HepG2 (cell line): ENCODE data around the gene RASL10B. TPM values are rescaled to one million over a fixed set of nuclear protein-coding genes. Genes with fewer than 3 reads are reported as not detected.

ENCODE experiments used
- E2F5 ChIP-seq: sonication (generic); formaldehyde crosslinking; conservative IDR thresholded peaks from 2 replicates; pipeline ENCODE4 v1.4.0; 2020; ENCODE audit warnings: missing genetic modification reagents
- JARID2 ChIP-seq: sonication (generic); formaldehyde crosslinking; IDR thresholded peaks from 2 replicates; pipeline ENCODE4 v1.8.1; 2023; ENCODE audit warnings: missing genetic modification reagents, inconsistent platforms; ENCODE audit not compliant: insufficient replicate concordance
- KLF6 ChIP-seq: IDR thresholded peaks from 2 replicates; pipeline ENCODE4 v1.8.0; 2016; ENCODE audit warnings: missing biosample characterization, missing genetic modification reagents
- NCOR1 ChIP-seq: fragments of 200-600 bp; sonication (generic); IDR thresholded peaks from 2 replicates; pipeline ENCODE4 v1.7.0; 2017; ENCODE audit warnings: antibody characterized with exemption, low read length, borderline replicate concordance
- NFKBIZ ChIP-seq: IDR thresholded peaks from 2 replicates; pipeline ENCODE4 v1.6.1; 2018; ENCODE audit warnings: missing genetic modification reagents, missing compliant biosample characterization
- NONO ChIP-seq, 2 experiments: fragments of 450-650 bp in 1 of 2; sonication (generic) in 1 of 2; formaldehyde crosslinking in 1 of 2; IDR thresholded peaks in 1 of 2; conservative IDR thresholded peaks in 1 of 2; 2 replicates each; pipeline versions ENCODE4 v1.6.1 to v1.8.0; 2017 to 2022; ENCODE audit warnings: mild to moderate bottlenecking in 1 of 2, missing genetic modification reagents in 1 of 2, moderate library complexity in 1 of 2
- NR3C1 ChIP-seq: sonication (generic); formaldehyde crosslinking; IDR thresholded peaks from 2 replicates; pipeline ENCODE4 v1.4.0; 2020; ENCODE audit warnings: missing genetic modification reagents
- PHF8 ChIP-seq: sonication (generic); formaldehyde crosslinking; IDR thresholded peaks from 2 replicates; pipeline ENCODE4 v1.5.0; 2020; ENCODE audit warnings: missing genetic modification reagents
- SMARCC2 ChIP-seq: fragments of 450-650 bp; IDR thresholded peaks from 2 replicates; pipeline ENCODE4 v1.6.1; 2017; ENCODE audit warnings: antibody characterized with exemption, mild to moderate bottlenecking
- TEAD3 ChIP-seq: optimal IDR thresholded peaks from 2 replicates; pipeline ENCODE3; 2016; ENCODE audit warnings: borderline replicate concordance
- YEATS4 ChIP-seq: sonication (generic); formaldehyde crosslinking; IDR thresholded peaks from 2 replicates; pipeline ENCODE4 v1.4.0; 2020; ENCODE audit warnings: missing genetic modification reagents, borderline replicate concordance
- ZBTB39 ChIP-seq: sonication (generic); formaldehyde crosslinking; IDR thresholded peaks from 2 replicates; pipeline ENCODE4 v1.5.0; 2020; ENCODE audit warnings: missing genetic modification reagents
- ZFP91 ChIP-seq: sonication (generic); formaldehyde crosslinking; IDR thresholded peaks from 2 replicates; pipeline ENCODE4 v1.9.0; 2022; ENCODE audit warnings: missing genetic modification reagents, mild to moderate bottlenecking, borderline replicate concordance
- ZNF296 ChIP-seq: sonication (generic); formaldehyde crosslinking; conservative IDR thresholded peaks from 2 replicates; pipeline ENCODE4 v1.5.0; 2020; ENCODE audit warnings: mild to moderate bottlenecking, missing genetic modification reagents
- ZNF350 ChIP-seq: sonication (generic); formaldehyde crosslinking; IDR thresholded peaks from 2 replicates; pipeline ENCODE4 v1.4.0; 2020; ENCODE audit warnings: mild to moderate bottlenecking, low read depth, missing genetic modification reagents, borderline replicate concordance
- ZNF782 ChIP-seq: sonication (generic); formaldehyde crosslinking; IDR thresholded peaks from 2 replicates; pipeline ENCODE4 v1.4.0; 2020; ENCODE audit warnings: missing genetic modification reagents, mild to moderate bottlenecking, borderline replicate concordance
- polyA plus RNA-seq, 8 experiments: library from polyadenylated mRNA; depleted of rRNA in 3 of 8; stranded (reverse) in 7 of 8; unstranded in 1 of 8; fragments of >200 nt; fragmentation: Illumina TruSeq in 4 of 8; extraction: Trizol in 4 of 8; gene quantifications; 2 replicates each; pipeline versions ENCODE4 v1.2.1 to v1.2.3, GENCODE V29; 2011 to 2016; ENCODE audit warnings: low read depth in 4 of 8, missing spikeins in 1 of 8, mixed read lengths in 1 of 8; ENCODE audit not compliant: insufficient read depth in 1 of 8
- total RNA-seq, 5 experiments: library from RNA; depleted of rRNA; stranded (reverse); fragments of >200 nt; fragmentation: Illumina TruSeq; extraction: Trizol; gene quantifications; 2 replicates each; pipeline ENCODE4 v1.2.3, GENCODE V29; 2016; ENCODE audit warnings: low read depth in 1 of 5
- TF ChIP-seq, protein P1 (sequence below): sonication (generic); formaldehyde crosslinking; IDR thresholded peaks from 2 replicates; pipeline ENCODE4 v1.5.0; 2020; ENCODE audit warnings: missing genetic modification reagents, mild to moderate bottlenecking, borderline replicate concordance
- TF ChIP-seq, protein P2 (sequence below): sonication (generic); formaldehyde crosslinking; IDR thresholded peaks from 2 replicates; pipeline ENCODE4 v1.8.0; 2022; ENCODE audit warnings: missing genetic modification reagents, mild to moderate bottlenecking, inconsistent platforms, borderline replicate concordance
- TF ChIP-seq, protein P3 (sequence below): sonication (generic); formaldehyde crosslinking; IDR thresholded peaks from 2 replicates; pipeline ENCODE4 v1.4.0; 2020; ENCODE audit warnings: mild to moderate bottlenecking, missing genetic modification reagents, borderline replicate concordance

RASL10B gene
- total and polyA plus RNA-seq, 2 of the 13 experiments (the other 11 are each of a cell fraction or from before 2014, with no cell fraction given): 8.8 to 11.0 TPM

DNA sequence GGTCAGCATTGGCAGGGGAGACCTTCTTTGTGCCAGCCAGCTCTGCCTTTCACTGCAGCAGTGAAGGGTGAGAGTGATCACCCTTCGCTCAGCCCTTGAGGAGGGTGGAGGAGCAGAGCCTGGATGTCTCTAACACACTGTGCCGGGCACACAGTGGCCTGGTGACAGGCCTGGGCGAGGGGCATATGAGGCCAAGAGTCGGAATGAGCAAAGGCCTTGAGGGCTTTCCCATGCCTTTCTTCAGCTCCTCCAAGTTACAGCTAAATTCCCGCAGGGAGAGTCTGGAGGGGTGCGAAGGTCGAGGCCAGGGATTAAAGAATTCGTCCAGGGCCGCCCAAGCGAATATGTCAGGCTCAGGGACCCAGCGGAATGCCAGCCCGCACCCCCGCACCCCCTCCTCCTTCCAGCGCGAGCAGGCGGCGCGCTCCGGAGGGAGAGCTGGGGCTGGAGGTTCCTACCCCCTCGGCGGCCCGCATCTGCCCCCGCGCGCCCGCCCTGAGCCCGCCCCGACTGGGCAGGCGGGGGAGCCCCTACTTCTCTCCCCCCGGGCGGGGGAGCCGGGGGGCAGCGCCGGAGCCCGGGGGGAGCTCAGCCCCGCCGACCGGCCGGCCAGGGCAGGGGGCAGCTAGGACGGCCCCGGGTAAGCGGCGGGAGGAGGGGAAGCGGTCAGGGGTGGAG, at the start of gene RASL10B (continued):
- TF ChIP-seq ZFP91 (CRISPR knock-in tag) (0 out of 2 replicates have a peak, but pooled peaks have one; percentile 45), SMARCC2 (no peak), ZBTB39 (CRISPR knock-in tag) (no peak), KLF6 (CRISPR knock-in tag) (no peak), ZNF782 (CRISPR knock-in tag) (no peak), NCOR1 (no peak), NR3C1 (CRISPR knock-in tag) (no peak), YEATS4 (CRISPR knock-in tag) (no peak), NONO (IDR thresholded peaks at IDR 0.05) (no peak), NONO (CRISPR knock-in tag; conservative IDR thresholded peaks at IDR 0.05) (0 out of 2 replicates have a peak, but pooled peaks have one; percentile 29), JARID2 (no peak), ZNF296 (CRISPR knock-in tag) (no peak), NFKBIZ (CRISPR knock-in tag) (0 out of 2 replicates have a peak, but pooled peaks have one; percentile 55), ZNF350 (no peak), TEAD3 (CRISPR knock-in tag) (peak; percentile 68), PHF8 (peak; percentile 43; the same call in 1 of the 2 replicates), E2F5 (0 out of 2 replicates have a peak, but pooled peaks have one; percentile 22)
- TF ChIP-seq, protein P1, sequence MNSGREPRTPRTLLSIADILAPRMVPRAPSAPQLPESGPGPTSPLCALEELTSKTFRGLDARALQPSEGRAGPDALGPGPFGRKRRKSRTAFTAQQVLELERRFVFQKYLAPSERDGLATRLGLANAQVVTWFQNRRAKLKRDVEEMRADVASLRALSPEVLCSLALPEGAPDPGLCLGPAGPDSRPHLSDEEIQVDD (CRISPR knock-in tag): no peak
- TF ChIP-seq, protein P2, sequence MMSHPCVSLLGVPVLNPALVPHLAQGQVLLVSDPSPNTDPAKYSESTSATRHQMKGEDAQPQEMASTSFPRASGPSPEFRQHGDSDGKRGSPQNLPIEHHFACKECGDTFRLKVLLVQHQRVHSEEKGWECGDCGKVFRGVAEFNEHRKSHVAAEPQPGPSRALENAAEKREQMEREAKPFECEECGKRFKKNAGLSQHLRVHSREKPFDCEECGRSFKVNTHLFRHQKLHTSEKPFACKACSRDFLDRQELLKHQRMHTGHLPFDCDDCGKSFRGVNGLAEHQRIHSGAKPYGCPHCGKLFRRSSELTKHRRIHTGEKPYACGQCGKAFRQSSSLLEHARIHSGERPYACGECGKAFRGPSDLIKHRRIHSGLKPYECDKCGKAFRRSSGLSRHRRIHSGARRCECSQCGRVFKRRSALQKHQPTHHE (CRISPR knock-in tag): no peak
- TF ChIP-seq, protein P3, sequence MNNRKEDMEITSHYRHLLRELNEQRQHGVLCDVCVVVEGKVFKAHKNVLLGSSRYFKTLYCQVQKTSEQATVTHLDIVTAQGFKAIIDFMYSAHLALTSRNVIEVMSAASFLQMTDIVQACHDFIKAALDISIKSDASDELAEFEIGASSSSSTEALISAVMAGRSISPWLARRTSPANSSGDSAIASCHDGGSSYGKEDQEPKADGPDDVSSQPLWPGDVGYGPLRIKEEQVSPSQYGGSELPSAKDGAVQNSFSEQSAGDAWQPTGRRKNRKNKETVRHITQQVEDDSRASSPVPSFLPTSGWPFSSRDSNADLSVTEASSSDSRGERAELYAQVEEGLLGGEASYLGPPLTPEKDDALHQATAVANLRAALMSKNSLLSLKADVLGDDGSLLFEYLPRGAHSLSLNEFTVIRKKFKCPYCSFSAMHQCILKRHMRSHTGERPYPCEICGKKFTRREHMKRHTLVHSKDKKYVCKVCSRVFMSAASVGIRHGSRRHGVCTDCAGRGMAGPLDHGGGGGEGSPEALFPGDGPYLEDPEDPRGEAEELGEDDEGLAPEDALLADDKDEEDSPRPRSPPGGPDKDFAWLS (CRISPR knock-in tag): no peak
